ENCODE results near the gene TRIP10. TPM values are rescaled to one million over a fixed set of nuclear protein-coding genes. Genes with fewer than 3 reads are reported as not detected.

The TRIP10 gene
- total and polyA plus RNA-seq, 2 of the 13 experiments (the other 11 are each of a cell fraction or from before 2014, with no cell fraction given): 32.5 to 33.2 TPM

- TF ChIP-seq STAT6 (CRISPR knock-in tag; IDR thresholded peaks at IDR 0.05; ENCODE audit: borderline replicate concordance) (no peak), ZNF468 (CRISPR knock-in tag; IDR thresholded peaks at IDR 0.05) (no peak), ZNF770 (CRISPR knock-in tag; IDR thresholded peaks at IDR 0.05) (no peak; the same call in 1 of the 2 replicates), FOXK2 (IDR thresholded peaks at IDR 0.05) (no peak), EZH2 (conservative IDR thresholded peaks at IDR 0.05; ENCODE audit: low read depth, low read length) (no peak), MIER2 (CRISPR knock-in tag; IDR thresholded peaks at IDR 0.05) (no peak), POLR2AphosphoS2 (IDR thresholded peaks at IDR 0.05; ENCODE audit: low read depth, low read length) (no peak), ZNF326 (CRISPR knock-in tag; IDR thresholded peaks at IDR 0.05; ENCODE audit: borderline replicate concordance) (no peak), ZNF124 (CRISPR knock-in tag; IDR thresholded peaks at IDR 0.05) (no peak), AHR (CRISPR knock-in tag; IDR thresholded peaks at IDR 0.05) (0 out of 2 replicates have a peak, but pooled peaks have one; percentile 44), DR1 (CRISPR knock-in tag; IDR thresholded peaks at IDR 0.05) (no peak), KMT2A (CRISPR knock-in tag; IDR thresholded peaks at IDR 0.05) (no peak), ZMAT3 (CRISPR knock-in tag; conservative IDR thresholded peaks at IDR 0.05) (no peak), RBM39 (IDR thresholded peaks at IDR 0.05; ENCODE audit: low read depth, low read length, poor library complexity, severe bottlenecking) (no peak), ZNF781 (CRISPR knock-in tag; IDR thresholded peaks at IDR 0.05; ENCODE audit: borderline replicate concordance, not compliant biosample characterization) (no peak), GABPB1 (CRISPR knock-in tag; IDR thresholded peaks at IDR 0.05) (peak; percentile 30; the same call in 1 of the 2 replicates), ZUFSP (CRISPR knock-in tag; IDR thresholded peaks at IDR 0.05; ENCODE audit: borderline replicate concordance) (no peak), EED (CRISPR knock-in tag; IDR thresholded peaks at IDR 0.05) (no peak), PITX1 (CRISPR knock-in tag; IDR thresholded peaks at IDR 0.05) (no peak), MYC (CRISPR knock-in tag; IDR thresholded peaks at IDR 0.05; ENCODE audit: borderline replicate concordance) (no peak), ZNF253 (CRISPR knock-in tag; IDR thresholded peaks at IDR 0.05; ENCODE audit: borderline replicate concordance) (no peak)
- TF ChIP-seq, protein P1, sequence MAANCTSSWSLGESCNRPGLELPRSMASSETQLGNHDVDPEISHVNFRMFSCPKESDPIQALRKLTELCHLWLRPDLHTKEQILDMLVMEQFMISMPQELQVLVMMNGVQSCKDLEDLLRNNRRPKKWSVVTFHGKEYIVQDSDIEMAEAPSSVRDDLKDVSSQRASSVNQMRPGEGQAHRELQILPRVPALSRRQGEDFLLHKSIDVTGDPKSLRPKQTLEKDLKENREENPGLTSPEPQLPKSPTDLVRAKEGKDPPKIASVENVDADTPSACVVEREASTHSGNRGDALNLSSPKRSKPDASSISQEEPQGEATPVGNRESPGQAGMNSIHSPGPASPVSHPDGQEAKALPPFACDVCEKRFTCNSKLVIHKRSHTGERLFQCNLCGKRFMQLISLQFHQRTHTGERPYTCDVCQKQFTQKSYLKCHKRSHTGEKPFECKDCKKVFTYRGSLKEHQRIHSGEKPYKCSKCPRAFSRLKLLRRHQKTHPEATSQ (CRISPR knock-in tag; IDR thresholded peaks at IDR 0.05; ENCODE audit: borderline replicate concordance): no peak
Observed at GRCh38 chr19:6723108-6723618, 16.3 kb upstream of the TRIP10 start (continued).

All from HepG2 (cell line).